Sigmoid colon (tissue), 4 donors: Measurements from ENCODE around the gene RXRA.

Experiments
- CTCF ChIP-seq, 4 experiments: fragments of 450-650 bp in 3 of 4; fragments of 200-600 bp in 1 of 4; IDR thresholded peaks; one replicate each; pipeline ENCODE4 v1.5.1; 2016 to 2019; ENCODE audit warnings: antibody characterized with exemption in 4 of 4, mild to moderate bottlenecking in 3 of 4, moderate library complexity in 2 of 4
- POLR2A ChIP-seq, 2 donors: fragments of 450-650 bp; IDR thresholded peaks; one replicate each; pipeline ENCODE4 v1.6.1; 2016; ENCODE audit warnings: antibody characterized with exemption in 2 of 2, mild to moderate bottlenecking in 2 of 2, moderate library complexity in 2 of 2
- POLR2AphosphoS5 ChIP-seq, 4 donors: sonication (generic); formaldehyde crosslinking; IDR thresholded peaks; one replicate each; pipeline ENCODE4 v1.6.1; 2017; ENCODE audit warnings: antibody characterized with exemption in 4 of 4

DNA sequence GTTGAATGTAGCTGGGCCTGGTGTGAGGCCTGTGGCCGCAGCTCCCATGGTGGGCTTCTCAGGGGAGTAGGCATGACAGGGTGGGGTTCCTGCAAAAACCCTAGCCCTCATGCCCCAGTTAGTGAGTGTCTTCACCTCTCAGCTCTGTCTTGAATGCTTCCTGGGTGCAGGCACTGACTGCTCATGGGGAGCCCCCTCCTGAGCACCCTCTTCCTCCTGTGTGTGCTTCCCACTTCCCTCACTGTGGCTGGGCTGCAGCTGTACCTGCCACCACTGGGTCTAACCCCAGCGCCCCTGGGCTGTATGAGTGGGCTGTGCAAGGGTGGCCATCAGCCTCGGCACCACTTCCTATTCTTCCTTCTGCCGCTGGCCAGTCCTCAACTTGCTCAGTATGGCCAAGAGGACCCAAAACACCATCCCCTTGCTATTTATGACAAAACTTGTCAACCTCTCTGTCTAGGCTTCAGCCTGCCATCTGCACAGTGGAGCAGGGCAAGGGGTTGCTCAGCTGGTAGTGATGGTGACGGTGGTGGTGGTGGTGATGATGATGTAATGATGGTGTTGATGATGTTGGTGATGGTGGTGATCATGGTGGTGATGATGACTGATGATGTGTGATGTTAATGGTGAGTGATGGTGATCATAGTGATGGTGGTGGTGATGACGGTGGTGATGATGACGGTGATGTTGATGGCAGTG is 67.5 kb downstream of the RXRA start:
- TF ChIP-seq CTCF (IDR thresholded peaks at IDR 0.05), result no peak
- no peak for TF ChIP-seq POLR2AphosphoS5 (IDR thresholded peaks at IDR 0.05)
- no peak for TF ChIP-seq POLR2A (IDR thresholded peaks at IDR 0.05)
